Stimulated activated naive CD4-positive, alpha-beta T cell treated with Interleukin-2 at 50 U/mL for 16 hours (primary cell): ENCODE results near the gene LEF1.
A peak's percentile ranks its signal among the peaks of the same experiment; 100 is the strongest.
"Not testable (repeated sequence)": the region's sequence is repeated elsewhere in the genome, so short reads cannot be mapped to it uniquely, and the experiment has no call there.

Experiments
- DNase-seq: peaks from one replicate; lab custom pipeline; 2025; lab: John Stamatoyannopoulos, UW

LEF1 gene

GRCh38 chr4:108031427-108032083, 137.2 kb downstream of the LEF1 start:
- peak; percentile 28 for DNase-seq

- peak; percentile 65 for DNase-seq
Measured at GRCh38 chr4:108030332-108030731, 138.4 kb downstream of the LEF1 start.

- no peak for DNase-seq
Measured at GRCh38 chr4:108029731-108030130, 139.0 kb downstream of the LEF1 start.

GRCh38 chr4:108029016-108029720, 139.6 kb downstream of the LEF1 start:
- peak; percentile 35 for DNase-seq

- DNase-seq, result no peak
Measured at GRCh38 chr4:108024878-108025165, 143.9 kb downstream of the LEF1 start.

GRCh38 chr4:108024085-108024877, 144.5 kb downstream of the LEF1 start:
- DNase-seq, result no peak

- DNase-seq, result no peak
Measured at GRCh38 chr4:108018884-108019187, 149.9 kb downstream of the LEF1 start.

GRCh38 chr4:108018040-108018883, 150.5 kb downstream of the LEF1 start:
- DNase-seq, result peak; percentile 81

- DNase-seq, result no peak
Measured at GRCh38 chr4:108013955-108014354, 154.8 kb downstream of the LEF1 start.

- DNase-seq, result no peak
Measured at GRCh38 chr4:108013327-108013726, 155.4 kb downstream of the LEF1 start.

- not testable (repeated sequence) for DNase-seq
Measured at GRCh38 chr4:108012382-108012781, 156.3 kb downstream of the LEF1 start.

- no peak for DNase-seq
Measured at GRCh38 chr4:108010167-108010566, 158.6 kb downstream of the LEF1 start.

GRCh38 chr4:108008721-108009120, 160.0 kb downstream of the LEF1 start:
- DNase-seq, result no peak

GRCh38 chr4:108007984-108008383, 160.7 kb downstream of the LEF1 start:
- DNase-seq, result no peak

- no peak for DNase-seq
Measured at GRCh38 chr4:108006361-108006760, 162.4 kb downstream of the LEF1 start.

- no peak for DNase-seq
Measured at GRCh38 chr4:108005807-108006206, 162.9 kb downstream of the LEF1 start.

- DNase-seq, result no peak
Measured at GRCh38 chr4:108004646-108005045, 164.1 kb downstream of the LEF1 start.

GRCh38 chr4:108003982-108004515, 164.7 kb downstream of the LEF1 start:
- DNase-seq, result no peak

GRCh38 chr4:108001540-108002135, 167.1 kb downstream of the LEF1 start:
- DNase-seq, result no peak

GRCh38 chr4:107999932-108000539, 168.7 kb downstream of the LEF1 start:
- DNase-seq, result no peak

- no peak for DNase-seq
Measured at GRCh38 chr4:107997794-107998193, 170.9 kb downstream of the LEF1 start.
